H9 (cell line): ENCODE results near the gene S1PR3. TPM values are rescaled to one million over a fixed set of nuclear protein-coding genes. Genes with fewer than 3 reads are reported as not detected.
A peak's percentile ranks its signal among the peaks of the same experiment; 100 is the strongest.

Experiments used
- DNase-seq: peaks from one replicate; pipeline ENCODE4 v3.0.0-alpha.2; 2017
- H2AFZ ChIP-seq: one replicate; pipeline ENCODE4 v1.6.1; 2013; ENCODE audit warnings: mild to moderate bottlenecking, low read length, control low read depth, moderate library complexity
- H2AK5ac ChIP-seq: 2 replicates; pipeline ENCODE4 v1.6.1; 2013; ENCODE audit warnings: low read length, control low read depth, mixed read lengths; ENCODE audit not compliant: insufficient read length
- H2BK120ac ChIP-seq: one replicate; pipeline ENCODE4 v1.6.1; 2013; ENCODE audit warnings: low read depth, mild to moderate bottlenecking, low read length, control low read depth, inconsistent platforms; ENCODE audit not compliant: poor library complexity, severe bottlenecking
- H2BK12ac ChIP-seq: 2 replicates; pipeline ENCODE4 v1.6.1; 2013; ENCODE audit warnings: low read length, control low read depth, mixed read lengths, low read depth; ENCODE audit not compliant: insufficient read length
- H2BK15ac ChIP-seq: 2 replicates; pipeline ENCODE4 v1.6.1; 2013; ENCODE audit warnings: low read depth, low read length, control low read depth
- H2BK20ac ChIP-seq: one replicate; pipeline ENCODE4 v1.6.1; 2013; ENCODE audit warnings: low read depth, mild to moderate bottlenecking, low read length, control low read depth, inconsistent platforms; ENCODE audit not compliant: poor library complexity, severe bottlenecking
- H2BK5ac ChIP-seq: 2 replicates; pipeline ENCODE4 v1.6.1; 2013; ENCODE audit warnings: low read length, control low read depth, mixed read lengths; ENCODE audit not compliant: insufficient read length
- H3K14ac ChIP-seq: 2 replicates; pipeline ENCODE4 v1.6.1; 2013; ENCODE audit warnings: low read length, control low read depth; ENCODE audit not compliant: insufficient read depth
- H3K18ac ChIP-seq: 2 replicates; pipeline ENCODE4 v1.6.1; 2013; ENCODE audit warnings: low read depth, mild to moderate bottlenecking, mixed read lengths, low read length, control low read depth; ENCODE audit not compliant: insufficient read length
- H3K23ac ChIP-seq: 2 replicates; pipeline ENCODE4 v1.6.1; 2013; ENCODE audit warnings: low read length, control low read depth, mixed read lengths, low read depth; ENCODE audit not compliant: insufficient read length
- H3K23me2 ChIP-seq: 2 replicates; pipeline ENCODE4 v1.6.1; 2013; ENCODE audit warnings: low read depth, mild to moderate bottlenecking, mixed read lengths, low read length, control low read depth; ENCODE audit not compliant: insufficient read length, poor library complexity, severe bottlenecking
- H3K27ac ChIP-seq: 2 replicates; pipeline ENCODE4 v1.5.1; 2013; ENCODE audit warnings: low read length, control low read depth, mixed read lengths, low read depth; ENCODE audit not compliant: insufficient read length
- H3K27me3 ChIP-seq: 2 replicates; pipeline ENCODE4 v1.6.1; 2013; ENCODE audit warnings: low read length, control low read depth, inconsistent platforms; ENCODE audit not compliant: insufficient read depth
- H3K4ac ChIP-seq: 2 replicates; pipeline ENCODE4 v1.6.1; 2013; ENCODE audit warnings: low read depth, mild to moderate bottlenecking, control low read depth, inconsistent platforms, low read length, moderate library complexity
- H3K4me1 ChIP-seq: 2 replicates; pipeline ENCODE4 v1.6.1; 2013; ENCODE audit warnings: low read length, control low read depth, inconsistent platforms; ENCODE audit not compliant: insufficient read depth
- H3K4me2 ChIP-seq: 2 replicates; pipeline ENCODE4 v1.6.1; 2013; ENCODE audit warnings: low read length, control low read depth, mixed read lengths; ENCODE audit not compliant: insufficient read length, insufficient read depth
- H3K56ac ChIP-seq: 2 replicates; pipeline ENCODE4 v1.6.1; 2013; ENCODE audit warnings: low read depth, mild to moderate bottlenecking, mixed read lengths, low read length, control low read depth; ENCODE audit not compliant: insufficient read length
- H3K79me1 ChIP-seq: 2 replicates; pipeline ENCODE4 v1.6.1; 2013; ENCODE audit warnings: low read depth, mild to moderate bottlenecking, moderate library complexity, low read length, control low read depth, inconsistent platforms; ENCODE audit not compliant: insufficient read depth, poor library complexity, severe bottlenecking
- H3K79me2 ChIP-seq: 2 replicates; pipeline ENCODE4 v1.6.1; 2013; ENCODE audit warnings: low read length, control low read depth, inconsistent platforms; ENCODE audit not compliant: insufficient read depth
- H3K9ac ChIP-seq: 2 replicates; pipeline ENCODE4 v1.6.1; 2013; ENCODE audit warnings: low read length, control low read depth, mixed read lengths; ENCODE audit not compliant: insufficient read length; ENCODE audit errors: extremely low read depth
- H3K9me3 ChIP-seq: one replicate; pipeline ENCODE4 v1.6.1; 2013; ENCODE audit warnings: low read depth, low read length, inconsistent platforms; ENCODE audit not compliant: control insufficient read depth
- H3T11ph ChIP-seq: one replicate; pipeline ENCODE4 v1.6.1; 2013; ENCODE audit warnings: mild to moderate bottlenecking, low read length, control low read depth, inconsistent platforms
- H4K20me1 ChIP-seq: one replicate; pipeline ENCODE4 v1.6.1; 2013; ENCODE audit not compliant: control insufficient read depth, insufficient read length, insufficient read depth
- H4K5ac ChIP-seq: 2 replicates; pipeline ENCODE4 v1.6.1; 2013; ENCODE audit warnings: low read depth, mild to moderate bottlenecking, mixed read lengths, low read length, control low read depth; ENCODE audit not compliant: insufficient read length
- H4K8ac ChIP-seq: replicated peaks from 2 replicates; pipeline ENCODE4 v1.6.1; 2013; ENCODE audit warnings: low read length, control low read depth, mixed read lengths, low read depth; ENCODE audit not compliant: insufficient read length
- H4K91ac ChIP-seq: 2 replicates; pipeline ENCODE4 v1.6.1; 2013; ENCODE audit warnings: low read depth, mild to moderate bottlenecking, moderate library complexity, mixed read lengths, low read length, control low read depth; ENCODE audit not compliant: insufficient read length
- H3K27ac Mint-ChIP-seq, 3 experiments: 2 replicates in 2 of 3; 3 replicates in 1 of 3; pipeline ENCODE4 v1.8.0; 2020 to 2021; ENCODE audit warnings: mixed read lengths in 3 of 3, mild to moderate bottlenecking in 1 of 3, moderate library complexity in 1 of 3
- H3K27me3 Mint-ChIP-seq: 2 replicates; pipeline ENCODE4 v1.8.0; 2021; ENCODE audit warnings: low read depth, mild to moderate bottlenecking, moderate library complexity, mixed read lengths
- H3K36me3 Mint-ChIP-seq, 3 experiments: 2 replicates in 2 of 3; 3 replicates in 1 of 3; pipeline ENCODE4 v1.8.0; 2020 to 2021; ENCODE audit warnings: low read depth in 3 of 3, mixed read lengths in 3 of 3; ENCODE audit not compliant: insufficient read depth in 1 of 3
- H3K4me1 Mint-ChIP-seq, 2 experiments: 2 replicates each; pipeline ENCODE4 v1.8.0; 2020; ENCODE audit warnings: mixed read lengths in 2 of 2
- H3K4me3 Mint-ChIP-seq, 2 experiments: 2 replicates in 1 of 2; 3 replicates in 1 of 2; pipeline ENCODE4 v1.8.0; 2020 to 2021; ENCODE audit warnings: mild to moderate bottlenecking in 2 of 2, mixed read lengths in 2 of 2, moderate library complexity in 1 of 2
- H3K9me3 Mint-ChIP-seq, 2 experiments: 2 replicates in 1 of 2; 3 replicates in 1 of 2; pipeline ENCODE4 v1.8.0; 2020; ENCODE audit warnings: mild to moderate bottlenecking in 2 of 2, mixed read lengths in 2 of 2, moderate library complexity in 1 of 2
- WGBS: extraction: QIAGEN DNeasy Blood & Tissue Kit; methylation state at CpG from one replicate; pipeline ENCODE4 v1.1.7; 2013; ENCODE audit warnings: missing lambda C conversion rate, low lambda C conversion rate, mixed read lengths; ENCODE audit not compliant: insufficient read length; ENCODE audit errors: extremely low coverage; 5-methylcytosine and 5-hydroxymethylcytosine counted together
- total RNA-seq: library from RNA; stranded (reverse); gene quantifications from 2 replicates; pipeline ENCODE4 v1.2.1, GENCODE V29; 2021
- TF ChIP-seq, protein P1 (sequence below): fragments of 200-600 bp; sonication (generic); conservative IDR thresholded peaks from 3 replicates; pipeline ENCODE4 v1.8.0; 2021; ENCODE audit warnings: antibody characterized with exemption, mild to moderate bottlenecking

Gene S1PR3
- total RNA-seq, 1 experiment from 2014 or later, result 3.3 TPM

DNA sequence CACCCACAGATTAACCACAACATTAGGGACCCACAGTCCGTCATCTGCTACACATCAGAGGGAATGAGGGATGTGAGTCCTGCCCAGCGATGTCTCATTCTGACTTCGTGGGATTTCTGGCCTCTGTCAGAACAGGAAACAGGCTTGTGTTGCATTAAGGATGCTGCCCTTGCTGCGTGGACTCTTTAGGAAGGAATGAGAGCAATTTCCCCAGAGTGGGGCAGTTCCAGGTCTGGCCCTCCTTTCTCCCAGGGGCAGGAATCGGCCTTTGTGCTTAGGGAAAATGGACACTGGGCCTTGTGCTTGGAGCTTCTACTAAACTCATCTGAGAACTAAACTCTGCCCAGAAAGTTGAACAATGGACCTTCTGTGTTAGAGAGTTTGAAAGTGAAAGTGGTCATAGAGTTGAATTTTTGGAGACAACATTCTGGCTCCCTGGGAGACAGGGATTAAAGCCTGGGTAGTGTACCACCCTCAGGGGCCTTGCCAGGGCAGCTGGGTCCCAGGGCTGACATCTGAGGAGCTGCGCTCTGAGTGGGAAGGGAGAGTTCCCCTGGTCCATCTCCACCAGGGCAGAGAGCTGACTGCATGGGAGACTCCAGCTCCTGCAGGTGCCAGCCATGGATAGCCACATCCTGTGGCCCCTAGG lies 37.8 kb upstream of the S1PR3 start:
- H2BK15ac ChIP-seq, result no peak overlapping the region
- H3K9me3 ChIP-seq, result no peaks in the 10 kb centered on the region
- H2BK120ac ChIP-seq, result no peak overlapping the region
- no peaks in the 10 kb centered on the region for H4K20me1 ChIP-seq
- no CpG with 5 or more reads among the region's 6 CpGs for WGBS
- no peak for DNase-seq
- H3K18ac ChIP-seq, result no peak overlapping the region
- no peaks in the 10 kb centered on the region; the same call in 1 of the 2 replicates for H3K4me1 ChIP-seq
- Mint-ChIP-seq H3K27ac (peak overlapping the region in 1 of 3 experiments; percentile 22; a peak in 1 of 7 replicates), H3K27me3 (no peaks in the 10 kb centered on the region; the same call in none of the 2 replicates), H3K4me3 (no peak overlapping the region), H3K36me3 (no peaks in the 10 kb centered on the region), H3K4me1 (peaks cover 18 to 30% of the 10 kb centered on the region in 2 experiments), H3K9me3 (no peaks in the 10 kb centered on the region)
- no peak overlapping the region for H2BK5ac ChIP-seq
- H3K79me1 ChIP-seq, result no peaks in the 10 kb centered on the region
- H4K91ac ChIP-seq, result no peak overlapping the region
- no peak overlapping the region for H2BK20ac ChIP-seq
- H3K9ac ChIP-seq, result no peak overlapping the region
- H4K8ac ChIP-seq, result no peak overlapping the region
- no peaks in the 10 kb centered on the region for H3K79me2 ChIP-seq
- H3K23ac ChIP-seq, result no peak overlapping the region
- H2BK12ac ChIP-seq, result no peak overlapping the region
- no peak overlapping the region for H3T11ph ChIP-seq
- no peak overlapping the region for H3K4me2 ChIP-seq
- no peak overlapping the region for H2AFZ ChIP-seq
- no peak overlapping the region for H4K5ac ChIP-seq
- H2AK5ac ChIP-seq, result no peak overlapping the region
- H3K27ac ChIP-seq, result no peak overlapping the region
- no peak overlapping the region for H3K14ac ChIP-seq
- H3K56ac ChIP-seq, result no peak overlapping the region
- H3K27me3 ChIP-seq, result no peaks in the 10 kb centered on the region
- TF ChIP-seq, protein P1, sequence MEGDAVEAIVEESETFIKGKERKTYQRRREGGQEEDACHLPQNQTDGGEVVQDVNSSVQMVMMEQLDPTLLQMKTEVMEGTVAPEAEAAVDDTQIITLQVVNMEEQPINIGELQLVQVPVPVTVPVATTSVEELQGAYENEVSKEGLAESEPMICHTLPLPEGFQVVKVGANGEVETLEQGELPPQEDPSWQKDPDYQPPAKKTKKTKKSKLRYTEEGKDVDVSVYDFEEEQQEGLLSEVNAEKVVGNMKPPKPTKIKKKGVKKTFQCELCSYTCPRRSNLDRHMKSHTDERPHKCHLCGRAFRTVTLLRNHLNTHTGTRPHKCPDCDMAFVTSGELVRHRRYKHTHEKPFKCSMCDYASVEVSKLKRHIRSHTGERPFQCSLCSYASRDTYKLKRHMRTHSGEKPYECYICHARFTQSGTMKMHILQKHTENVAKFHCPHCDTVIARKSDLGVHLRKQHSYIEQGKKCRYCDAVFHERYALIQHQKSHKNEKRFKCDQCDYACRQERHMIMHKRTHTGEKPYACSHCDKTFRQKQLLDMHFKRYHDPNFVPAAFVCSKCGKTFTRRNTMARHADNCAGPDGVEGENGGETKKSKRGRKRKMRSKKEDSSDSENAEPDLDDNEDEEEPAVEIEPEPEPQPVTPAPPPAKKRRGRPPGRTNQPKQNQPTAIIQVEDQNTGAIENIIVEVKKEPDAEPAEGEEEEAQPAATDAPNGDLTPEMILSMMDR, result no peak
- no peak overlapping the region for H3K4ac ChIP-seq
- no peaks in the 10 kb centered on the region for H3K23me2 ChIP-seq
